ENCODE data around the gene NRTN. TPM values are rescaled to one million over a fixed set of nuclear protein-coding genes. Genes with fewer than 3 reads are reported as not detected.
"Not testable (repeated sequence)": the region's sequence is repeated elsewhere in the genome, so short reads cannot be mapped to it uniquely, and the experiment has no call there.

Gene NRTN
- total RNA-seq, 2 experiments from 2014 or later: 0.38 to 0.42 TPM

DNA sequence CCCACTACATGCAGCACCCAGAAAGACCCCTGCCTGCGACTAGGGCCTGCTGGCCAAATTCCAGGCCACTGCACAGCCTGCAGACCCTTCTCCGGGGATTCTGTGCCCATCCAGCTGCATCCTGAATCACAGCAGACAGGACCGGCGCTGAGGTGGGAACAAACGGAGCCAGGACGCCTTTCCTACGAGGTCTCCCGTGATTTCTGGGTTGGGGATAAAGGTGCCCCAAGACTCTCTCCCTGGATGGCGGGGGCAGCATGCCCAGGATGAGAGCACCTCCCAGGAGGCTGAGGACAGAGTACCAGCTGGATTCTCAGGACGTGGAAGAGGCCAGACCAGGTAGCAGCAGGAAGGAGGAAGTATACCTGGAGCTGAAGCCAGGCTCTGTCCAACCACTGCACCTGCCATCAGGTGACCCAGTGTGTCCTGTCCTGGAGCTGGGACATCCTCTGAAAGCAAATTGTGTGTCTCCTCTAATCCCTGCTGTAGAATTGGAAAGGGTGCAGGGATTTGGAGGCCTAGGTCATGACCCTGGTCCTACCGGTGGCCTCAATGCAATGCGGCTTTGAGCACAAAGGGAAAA is 68.8 kb downstream of the NRTN start:
- Mint-ChIP-seq H3K27me3 (ENCODE audit: low read depth) (peaks cover 7% of the 10 kb centered on the region), H3K4me3 (no peak overlapping the region), H3K36me3 (ENCODE audit: low read depth) (no peaks in the 10 kb centered on the region), H3K27ac (no peak overlapping the region), H3K4me1 (ENCODE audit: low read depth) (no peaks in the 10 kb centered on the region), H3K9me3 (no peaks in the 10 kb centered on the region)
- intact Hi-C loops (cut with micrococcal nuclease): no loop called here
- CTCF ChIA-PET: interaction anchor here (1.1 to 1.2 kb wide), 2 partner anchors 67 to 149 kb away, joined by 3 read pairs; no protein-coding TSS in a partner anchor
- no peak for DNase-seq

DNA sequence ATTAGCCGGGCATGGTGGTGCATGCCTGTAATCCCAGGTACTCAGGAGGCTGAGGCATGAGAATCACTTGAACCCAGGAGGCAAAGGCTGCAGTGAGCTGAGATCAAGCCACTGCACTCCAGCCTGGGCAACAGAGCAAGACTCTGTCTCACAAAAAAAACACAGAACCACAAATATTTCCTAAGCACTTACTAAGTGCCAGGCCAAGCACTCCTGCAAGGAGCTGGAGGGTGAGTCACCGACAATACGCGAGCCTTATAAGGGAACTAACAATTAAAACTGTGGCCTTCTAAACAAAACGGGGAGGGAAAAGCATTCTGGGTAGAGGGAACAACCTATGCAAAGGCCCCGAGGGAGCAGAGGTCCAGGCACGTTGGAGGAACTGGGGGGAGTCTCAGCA is 69.6 kb downstream of the NRTN start:
- DNase-seq; H3K27ac Mint-ChIP-seq; H3K4me3 Mint-ChIP-seq; intact Hi-C loops (cut with micrococcal nuclease); H3K36me3 Mint-ChIP-seq (ENCODE audit: low read depth); H3K27me3 Mint-ChIP-seq (ENCODE audit: low read depth); H3K9me3 Mint-ChIP-seq; H3K4me1 Mint-ChIP-seq (ENCODE audit: low read depth); CTCF ChIA-PET: not testable (repeated sequence)

DNA sequence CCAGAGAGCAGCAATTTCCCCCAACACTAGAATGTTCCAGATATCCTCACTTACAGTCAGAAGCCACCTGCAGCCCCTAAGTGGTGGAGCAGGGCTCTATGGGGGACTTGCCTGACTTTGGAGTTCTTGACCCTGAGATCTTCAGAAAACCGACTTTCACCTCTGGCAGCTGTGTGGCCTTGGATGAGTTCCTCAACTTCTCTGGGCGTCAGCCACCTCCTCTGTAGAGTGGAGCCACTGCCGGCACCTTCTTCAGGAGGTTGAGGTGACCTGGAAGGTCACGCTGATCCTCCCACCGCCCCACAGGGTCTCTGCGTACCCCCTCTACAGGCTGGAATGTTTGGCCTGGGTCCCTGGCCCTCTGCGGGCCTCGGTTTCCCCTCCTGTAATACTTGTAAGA is 72.6 kb downstream of the NRTN start:
- intact Hi-C loops (cut with micrococcal nuclease): no loop called here
- no peak overlapping the region for H3K4me3 Mint-ChIP-seq
- H3K36me3 Mint-ChIP-seq (ENCODE audit: low read depth): no peaks in the 10 kb centered on the region
- no peak overlapping the region for H3K27ac Mint-ChIP-seq
- DNase-seq: no peak
- H3K9me3 Mint-ChIP-seq: no peaks in the 10 kb centered on the region
- H3K4me1 Mint-ChIP-seq (ENCODE audit: low read depth): no peaks in the 10 kb centered on the region
- CTCF ChIA-PET: interaction anchor here (1.2 kb wide), 1 partner anchor 73 kb away, joined by 5 read pairs; no protein-coding TSS in a partner anchor
- H3K27me3 Mint-ChIP-seq (ENCODE audit: low read depth): peaks cover 12% of the 10 kb centered on the region

DNA sequence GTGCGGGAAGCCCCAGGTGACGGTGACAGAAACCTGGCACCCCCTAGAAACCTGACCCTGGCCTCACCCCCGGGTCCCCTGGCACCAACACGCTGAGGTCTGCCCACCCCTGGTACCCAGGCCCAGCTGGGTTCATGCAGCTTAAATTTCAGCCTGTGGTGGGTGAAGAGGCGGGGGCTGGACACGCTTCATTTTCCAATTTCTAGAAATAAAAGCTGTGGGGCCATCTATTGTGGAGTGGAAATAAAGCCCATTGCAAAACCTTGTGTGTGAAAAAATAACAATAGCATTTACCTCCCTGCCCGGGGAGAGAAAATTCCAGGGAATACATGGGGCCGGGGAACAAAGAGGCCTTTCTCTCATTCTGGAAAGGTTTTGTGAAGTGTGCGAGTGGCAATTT is 73.0 kb downstream of the NRTN start:
- H3K4me3 Mint-ChIP-seq: no peak overlapping the region
- H3K27ac Mint-ChIP-seq: no peak overlapping the region
- intact Hi-C loops (cut with micrococcal nuclease): no loop called here
- no peaks in the 10 kb centered on the region for H3K36me3 Mint-ChIP-seq (ENCODE audit: low read depth)
- H3K4me1 Mint-ChIP-seq (ENCODE audit: low read depth): no peaks in the 10 kb centered on the region
- CTCF ChIA-PET: interaction anchor here (1.1 to 1.2 kb wide), 2 partner anchors 74 to 145 kb away, joined by 3 to 5 read pairs; no protein-coding TSS in a partner anchor
- no peak for DNase-seq
- H3K9me3 Mint-ChIP-seq: no peaks in the 10 kb centered on the region
- peaks cover 14% of the 10 kb centered on the region for H3K27me3 Mint-ChIP-seq (ENCODE audit: low read depth)

Other genes starting within 250 kb of the NRTN start
- 1 to 10 TPM in 1 of 2 experiments, under 1 TPM in 1; 0.83 to 1.0 TPM for gene TINCR, start 237.1 kb upstream of the NRTN start, total RNA-seq
- gene SAFB2, start 182.3 kb upstream of the NRTN start, total RNA-seq: 100 to 1,000 TPM; 108 to 118 TPM
- gene SAFB, start 182.0 kb upstream of the NRTN start, total RNA-seq: 100 to 1,000 TPM; 120 to 129 TPM
- gene MICOS13, start 124.6 kb upstream of the NRTN start, total RNA-seq: 10 to 100 TPM; 43.3 to 44.8 TPM
- 1 to 10 TPM; 2.6 to 3.0 TPM for gene HSD11B1L, start 124.0 kb upstream of the NRTN start, total RNA-seq
- 1,000 to 10,000 TPM; 1,916 to 2,003 TPM for gene RPL36, start 114.8 kb upstream of the NRTN start, total RNA-seq
- gene LONP1, start 84.9 kb upstream of the NRTN start, total RNA-seq: 100 to 1,000 TPM; 223 to 229 TPM
- not detected for gene CATSPERD, start 84.4 kb upstream of the NRTN start, total RNA-seq
- 1 to 10 TPM; 1.1 to 1.5 TPM for gene PRR22, start 20.3 kb upstream of the NRTN start, total RNA-seq
- 10 to 100 TPM; 43.1 to 45.2 TPM for gene DUS3L, start 13.9 kb upstream of the NRTN start, total RNA-seq
- not detected for gene FUT6, start 34.6 kb downstream of the NRTN start, total RNA-seq
- gene FUT3, start 46.4 kb downstream of the NRTN start, total RNA-seq: not detected
- gene FUT5, start 65.5 kb downstream of the NRTN start, total RNA-seq: under 1 TPM; 0.19 to 0.30 TPM
- gene NDUFA11, start 98.7 kb downstream of the NRTN start, total RNA-seq: 100 to 1,000 TPM; 226 to 228 TPM
- 1 to 10 TPM; 1.5 to 2.0 TPM for gene VMAC, start 99.8 kb downstream of the NRTN start, total RNA-seq
- gene CAPS, start 109.2 kb downstream of the NRTN start, total RNA-seq: 1 to 10 TPM; 2.1 to 2.8 TPM
- gene RANBP3, start 173.1 kb downstream of the NRTN start, total RNA-seq: 10 to 100 TPM; 77.9 to 80.5 TPM

All from activated naive CD4-positive, alpha-beta T cell treated with anti-CD3 and anti-CD28 coated beads for 36 hours (primary cell).